SIG-M5 treated with dmso at 0.1 percent for 504 hours (cell line): Measurements from ENCODE around the gene SLC25A31.
A peak's percentile ranks its signal among the peaks of the same experiment; 100 is the strongest.

Experiments used
- DNase-seq: peaks from one replicate; lab custom pipeline; 2025; ENCODE audit not compliant: unreplicated experiment; lab: John Stamatoyannopoulos, UW

Gene SLC25A31

DNA sequence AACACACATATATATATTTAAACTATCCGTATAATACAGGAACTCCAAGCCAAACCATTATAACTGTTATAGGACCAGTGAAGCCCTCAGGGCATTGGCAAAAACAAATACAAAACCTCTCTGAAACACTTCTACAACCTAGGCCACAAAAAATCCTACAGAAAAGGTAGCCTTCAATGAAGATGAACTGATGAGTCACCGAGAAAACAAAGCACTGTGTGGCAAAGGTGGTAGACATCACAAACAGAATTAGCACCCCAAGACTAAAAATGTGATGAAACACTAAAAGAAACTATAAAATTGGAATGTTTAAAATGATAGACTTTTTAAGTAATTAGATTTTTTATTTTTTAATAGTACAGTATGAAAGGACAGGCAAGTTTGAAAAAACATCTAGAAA is 46.4 kb downstream of the SLC25A31 start:
- no peak for DNase-seq

DNA sequence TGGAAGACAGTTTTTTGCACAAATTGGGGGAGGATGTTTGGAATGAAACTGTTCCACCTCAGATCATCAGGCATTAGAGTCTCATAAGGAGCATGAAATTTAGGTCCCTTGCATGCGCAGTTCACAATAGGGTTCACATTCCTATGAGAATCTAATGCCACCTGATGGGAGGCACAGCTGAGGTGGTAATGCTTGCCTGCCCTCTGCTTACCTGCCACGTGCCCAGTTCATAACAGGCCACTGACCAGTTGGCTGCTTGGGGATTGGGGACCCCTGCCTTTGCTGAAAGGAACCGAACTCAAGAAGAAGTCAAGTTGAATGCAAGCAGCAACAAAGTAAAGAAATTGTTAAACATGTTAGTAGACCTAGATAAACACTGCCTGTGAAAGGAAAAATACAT is 47.3 kb downstream of the SLC25A31 start:
- no peak for DNase-seq

DNA sequence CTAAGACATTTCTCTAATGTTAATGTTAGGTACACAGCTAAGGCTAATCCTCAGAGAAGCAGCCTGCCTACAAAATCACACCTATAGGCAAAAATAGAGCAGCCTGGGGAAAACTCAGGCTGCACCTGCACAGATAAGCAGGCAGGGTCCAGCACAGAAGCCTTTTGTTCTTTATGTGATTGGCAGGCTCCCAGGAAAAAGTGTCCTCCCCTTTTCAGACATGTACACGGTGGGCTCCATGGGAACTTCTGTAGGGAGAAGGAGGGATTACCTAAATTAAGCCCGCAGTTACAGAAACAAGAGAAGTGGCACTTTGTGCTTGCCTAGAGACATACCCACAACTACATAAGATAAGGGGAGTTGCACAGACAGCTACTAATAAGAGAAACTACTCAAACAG is 47.9 kb downstream of the SLC25A31 start:
- no peak for DNase-seq

DNA sequence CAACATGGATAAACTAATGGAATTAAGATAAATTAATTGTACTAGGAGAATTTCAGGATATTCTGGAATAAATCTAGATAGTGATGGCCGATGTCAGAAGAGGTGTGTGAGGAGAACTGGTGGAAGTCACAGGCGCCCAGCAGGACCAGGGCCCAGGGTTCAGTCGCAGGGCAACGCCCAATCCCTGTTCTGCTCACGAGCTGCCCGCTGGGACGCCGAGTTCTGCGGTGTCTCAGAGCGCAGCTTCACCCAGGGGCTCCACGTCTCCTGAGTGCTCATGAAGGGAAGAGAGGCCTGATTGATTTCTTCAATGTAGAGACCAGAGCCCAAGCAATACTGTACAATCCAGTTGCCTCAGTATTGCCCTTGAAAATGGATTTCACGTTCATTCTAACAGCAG is 50.4 kb downstream of the SLC25A31 start:
- DNase-seq, result no peak

DNA sequence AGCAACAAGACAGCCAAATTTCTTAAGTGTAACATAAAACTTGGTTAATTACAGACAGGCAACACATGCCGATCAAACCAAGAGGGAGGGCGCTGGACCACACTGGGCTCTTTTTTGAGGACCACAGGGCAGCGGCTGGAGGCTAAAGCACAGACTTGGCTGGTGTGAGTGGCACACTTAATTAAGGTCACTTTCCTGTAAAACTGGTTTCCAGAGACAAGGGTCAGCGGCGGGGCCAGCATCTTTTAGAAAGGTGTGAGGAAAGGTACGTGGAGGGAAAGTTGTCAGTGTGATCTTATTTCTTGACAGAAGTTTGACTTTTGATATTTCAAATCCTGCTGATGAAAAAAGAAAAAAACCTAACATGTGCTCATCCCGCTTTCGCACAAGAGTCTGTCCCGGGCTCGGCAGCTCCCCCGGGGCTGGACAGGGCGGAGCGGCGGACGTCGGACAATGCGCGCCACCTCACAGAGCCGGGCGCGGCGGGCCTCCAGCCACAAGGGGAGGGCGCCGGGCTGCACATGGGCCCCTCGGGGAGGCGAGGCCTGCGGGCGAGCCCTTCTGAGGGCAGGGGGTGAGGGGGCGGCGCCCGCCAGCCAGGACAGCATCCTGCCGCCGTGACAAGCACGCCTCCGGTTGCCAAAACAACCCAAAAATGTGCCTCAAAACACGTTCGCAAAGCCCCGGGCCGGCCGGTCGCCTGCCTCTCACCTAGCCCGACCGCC is 51.3 kb downstream of the SLC25A31 start:
- no peak for DNase-seq

DNA sequence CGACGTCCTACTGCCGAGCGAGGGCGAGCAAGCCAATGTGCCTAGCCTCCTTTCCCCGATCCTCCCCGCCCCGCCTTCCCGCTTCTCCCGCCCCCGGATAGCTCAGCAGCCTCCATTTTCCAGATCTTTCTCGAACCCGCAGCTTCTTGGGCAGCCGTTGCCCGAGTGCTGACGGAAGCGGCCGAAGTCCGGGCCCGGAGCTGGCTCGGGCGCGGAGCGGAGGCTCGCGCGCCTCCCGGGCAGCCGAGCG is 51.8 kb downstream of the SLC25A31 start:
- peak; percentile 74 for DNase-seq

DNA sequence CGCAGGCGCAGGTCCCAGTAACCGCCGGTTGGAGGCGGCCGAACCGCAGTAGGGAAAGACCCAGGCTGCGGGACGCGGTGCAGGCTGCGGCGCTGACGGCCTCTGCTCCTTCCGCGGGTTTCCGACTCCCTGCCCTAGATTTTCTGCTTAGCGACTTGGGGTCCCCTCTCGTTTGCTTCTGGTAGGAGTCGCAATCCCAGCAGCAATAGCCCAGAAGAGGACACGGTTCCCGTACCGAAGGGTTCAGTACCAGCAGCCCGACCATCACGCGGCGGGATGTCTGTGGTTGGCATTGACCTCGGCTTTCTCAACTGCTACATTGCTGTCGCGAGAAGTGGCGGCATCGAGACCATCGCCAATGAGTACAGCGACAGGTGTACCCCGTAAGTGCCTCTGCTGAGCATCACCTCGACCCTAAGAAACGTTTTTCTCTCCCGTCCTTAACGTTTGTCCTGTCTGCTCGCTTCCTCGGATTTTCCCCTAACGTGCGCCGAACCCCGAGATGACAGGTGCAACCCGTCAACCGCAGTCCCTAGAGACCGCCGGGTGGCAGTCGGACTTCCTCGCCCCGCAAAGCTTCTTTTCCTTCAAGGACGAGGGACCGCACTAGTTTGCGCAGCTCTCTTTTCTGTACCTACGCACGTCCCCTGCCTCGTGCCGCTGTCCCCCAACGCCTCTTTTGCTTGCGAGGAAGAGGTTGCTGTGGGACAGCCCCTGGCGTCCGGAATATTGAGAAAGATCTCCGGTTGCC is 52.2 kb downstream of the SLC25A31 start, which contains the start of gene HSPA4L:
TSS of gene HSPA4L (plus strand) at position 48 of the 751 bp plus-strand sequence. CDS start at position 277, 229 bp downstream.
- DNase-seq, result peak; percentile 68

DNA sequence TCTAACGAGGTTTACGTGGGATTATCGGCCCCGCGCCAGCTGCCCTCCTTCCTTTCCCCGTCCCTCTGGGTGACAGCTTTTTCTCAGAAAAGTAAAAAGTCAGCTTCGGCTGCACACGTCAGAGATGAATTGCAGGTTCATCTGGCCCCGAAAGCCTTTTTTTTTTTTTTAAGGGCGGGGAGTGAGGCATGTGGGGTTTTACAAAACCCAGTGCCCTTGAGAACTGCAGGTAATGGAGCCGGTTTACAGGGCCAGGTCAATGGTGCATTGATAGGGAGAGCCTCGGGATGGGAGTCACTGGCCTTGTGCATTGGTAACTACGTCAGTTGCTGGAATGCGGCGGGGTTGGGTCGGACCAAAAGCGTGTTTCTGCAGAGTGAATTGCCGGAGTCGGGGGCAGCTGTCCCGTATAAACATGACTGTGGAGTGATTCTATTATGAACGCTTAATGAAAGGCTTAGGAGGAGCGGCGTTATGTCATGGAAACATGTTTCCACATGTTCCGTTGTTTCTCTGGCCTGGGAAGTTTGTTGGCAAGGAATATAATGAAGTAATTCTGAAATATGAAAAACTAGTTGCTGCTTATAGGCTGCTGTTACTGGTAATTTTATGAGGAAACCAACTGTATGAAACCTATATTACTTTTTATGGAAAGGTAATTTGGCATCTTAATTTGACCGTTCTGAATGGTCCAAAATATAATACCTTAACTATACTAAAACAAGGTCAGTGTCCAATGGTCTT is 53.0 kb downstream of the SLC25A31 start:
- peak; percentile 11 for DNase-seq

DNA sequence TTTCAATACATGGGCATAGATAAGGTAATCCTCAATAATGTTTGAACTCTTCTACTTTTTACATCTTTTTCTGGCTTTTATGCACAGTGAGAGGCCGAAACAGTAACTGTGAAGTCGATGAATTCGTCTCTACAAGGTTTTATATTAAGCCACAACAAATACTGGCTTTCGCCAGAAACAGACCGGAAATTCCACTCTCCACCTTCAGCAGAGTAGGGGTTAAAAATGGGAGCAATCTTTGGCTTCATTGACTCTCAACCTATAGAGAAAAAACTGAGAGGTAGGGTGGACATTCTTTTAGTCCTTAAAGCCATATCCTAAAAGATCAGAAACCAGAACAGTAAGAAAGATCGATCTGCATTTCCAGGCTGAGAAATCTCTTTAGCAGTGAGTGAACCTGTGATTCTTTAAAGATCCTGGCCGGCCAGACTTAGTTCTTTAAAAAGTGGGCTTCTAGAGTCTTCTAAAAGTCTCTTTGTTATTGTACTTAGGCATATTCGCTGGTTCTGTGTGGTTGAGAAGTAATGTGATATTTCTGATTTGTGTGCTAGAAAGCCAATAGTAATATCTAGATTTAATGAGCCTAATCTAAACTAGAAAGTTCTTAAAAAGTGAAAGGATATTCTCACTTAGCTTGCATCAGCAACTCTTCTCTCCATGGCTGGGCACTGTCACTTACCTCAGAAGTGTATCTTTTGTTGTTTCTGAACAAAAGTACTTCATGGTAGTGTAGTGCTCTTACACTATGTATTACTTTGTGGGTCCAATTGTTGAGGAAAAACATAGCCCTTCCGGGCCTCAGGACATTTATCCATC is 54.0 kb downstream of the SLC25A31 start:
- no peak for DNase-seq

DNA sequence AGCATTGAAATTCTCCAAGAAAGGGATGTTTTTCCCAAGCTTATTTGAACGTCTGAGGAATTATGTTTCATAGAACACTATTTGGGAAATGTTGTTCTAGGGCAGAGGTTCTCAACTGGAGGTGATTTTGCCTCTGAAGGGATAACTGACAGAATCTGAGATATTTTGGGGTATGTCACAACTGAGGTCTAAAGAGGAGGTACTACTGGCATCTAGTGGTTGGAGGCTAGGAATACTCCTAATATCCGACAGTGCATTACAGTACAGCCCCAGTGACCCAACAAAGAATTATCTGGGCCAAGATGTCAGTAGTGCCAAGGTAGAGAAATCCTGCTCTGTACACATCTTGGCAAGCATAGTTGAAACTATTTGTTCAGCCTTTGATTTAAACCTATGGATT is 58.3 kb downstream of the SLC25A31 start:
- peak; percentile 27 for DNase-seq

DNA sequence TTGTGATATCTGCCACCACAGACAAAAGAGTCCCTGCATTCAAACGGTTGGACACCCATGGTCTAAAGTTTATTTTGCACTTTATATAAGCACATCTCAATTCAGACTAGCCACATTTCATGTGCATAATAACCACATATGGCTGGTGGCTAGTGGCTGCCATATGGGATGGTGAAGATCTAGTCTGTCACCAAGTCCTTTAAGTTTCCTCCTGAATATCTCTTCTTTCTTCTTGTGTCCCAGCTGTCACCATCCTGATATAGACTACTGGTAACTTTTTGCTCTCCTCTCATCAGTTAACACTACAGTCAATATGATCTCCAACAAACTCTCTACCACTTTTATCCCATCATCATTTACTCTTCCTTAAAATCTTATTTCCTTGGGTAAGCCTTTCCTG is 61.2 kb downstream of the SLC25A31 start:
- no peak for DNase-seq

DNA sequence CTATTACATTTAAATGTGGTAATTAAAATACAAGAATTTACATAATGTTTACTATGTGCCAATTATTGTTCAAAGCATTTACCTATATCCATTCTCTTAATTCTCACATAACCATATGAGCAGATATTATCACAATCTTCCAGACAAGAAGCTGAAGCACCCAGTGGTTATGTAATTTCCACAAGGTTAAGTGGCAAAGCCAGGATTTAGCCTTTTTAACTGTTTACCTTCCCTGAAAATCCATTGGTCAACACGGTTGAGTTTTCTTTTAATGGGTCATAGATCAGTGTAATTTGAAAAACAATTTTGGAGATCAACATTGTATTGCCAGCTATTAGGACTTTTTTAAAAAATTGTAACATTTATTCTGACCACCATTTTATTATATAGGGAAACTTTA is 63.3 kb downstream of the SLC25A31 start:
- DNase-seq, result no peak

DNA sequence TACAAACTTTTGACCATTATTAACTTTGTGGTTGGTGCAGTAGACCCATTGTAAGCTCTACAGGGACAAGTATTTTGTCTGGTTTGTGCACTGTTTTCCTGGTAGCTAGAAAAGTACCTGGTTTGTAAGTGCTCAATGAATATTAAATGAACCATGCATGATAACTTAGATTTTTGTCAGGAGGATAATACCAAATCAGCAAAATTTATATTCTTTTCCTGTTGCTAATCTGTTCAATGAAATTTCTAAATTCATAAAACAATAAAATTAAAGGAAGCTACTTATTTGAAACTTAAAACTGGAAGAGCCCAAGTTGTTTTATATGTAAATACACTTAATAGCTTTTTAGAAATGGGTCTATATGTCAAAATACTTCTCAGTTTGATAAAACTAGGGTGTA is 69.5 kb downstream of the SLC25A31 start:
- no peak for DNase-seq

DNA sequence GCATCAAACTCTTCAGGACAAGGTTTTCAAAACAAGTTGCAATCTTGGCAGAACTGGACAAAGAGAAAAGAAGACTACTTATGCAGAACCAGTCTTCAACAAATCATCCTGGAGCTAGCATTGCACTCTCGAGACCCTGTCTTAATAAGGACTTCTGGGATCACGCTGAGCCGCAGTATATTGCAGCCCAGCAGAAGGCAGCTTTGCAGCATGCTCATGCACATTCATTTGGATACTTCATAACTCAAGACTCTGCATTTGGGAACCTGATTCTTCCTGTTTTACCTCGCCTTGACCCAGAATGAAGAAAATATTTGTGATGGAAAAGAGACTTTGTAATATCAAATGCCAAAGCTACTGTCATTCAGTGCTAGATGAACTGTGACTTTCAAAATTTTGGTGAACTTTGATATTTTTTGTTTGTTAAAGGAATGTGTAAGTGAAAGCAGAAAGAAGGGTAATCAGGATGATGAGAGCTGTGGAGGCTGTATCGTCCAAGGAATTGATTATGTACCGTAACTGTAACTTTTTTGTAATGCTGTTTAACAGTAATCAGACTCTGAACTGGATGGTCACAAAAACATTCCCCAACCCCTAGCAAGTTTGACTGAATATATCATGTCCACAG is 79.1 kb downstream of the SLC25A31 start:
- no peak for DNase-seq

DNA sequence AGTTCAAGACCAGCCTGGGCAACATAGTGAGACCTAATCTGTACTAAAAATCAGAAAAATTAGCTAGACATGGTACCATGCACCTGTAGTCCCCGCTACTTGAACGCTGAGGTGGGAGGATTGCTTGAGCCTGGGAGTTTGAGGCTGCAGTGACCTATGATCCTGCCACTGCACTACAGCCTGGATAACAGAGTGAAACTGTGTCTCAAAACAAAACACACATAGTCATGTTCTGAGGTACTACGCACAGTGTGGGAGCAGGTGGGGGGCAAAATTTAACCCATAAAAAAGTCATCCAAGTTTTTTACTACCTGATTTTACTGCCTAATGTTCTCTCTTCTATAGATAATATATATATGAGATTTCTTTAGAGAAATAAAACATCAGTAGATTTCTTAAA is 80.4 kb downstream of the SLC25A31 start:
- no peak for DNase-seq

DNA sequence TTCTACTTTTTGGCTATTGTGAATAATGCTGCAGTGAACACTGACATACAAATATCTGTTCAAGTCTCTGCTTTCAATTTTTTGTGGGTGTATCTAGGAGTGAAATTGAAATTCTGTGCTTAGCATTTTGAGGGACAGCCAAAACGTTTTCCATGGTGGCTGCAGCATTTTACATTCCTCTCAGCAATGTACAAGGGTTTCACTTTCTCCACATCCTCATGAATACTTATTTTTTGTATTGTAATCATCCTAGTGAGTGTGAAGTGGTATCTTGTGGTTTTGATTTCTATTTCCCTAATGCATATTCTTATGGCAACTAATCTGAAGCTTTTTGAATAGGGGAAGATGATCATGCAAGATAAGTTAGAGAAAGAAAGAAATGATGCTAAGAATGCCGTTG is 92.2 kb downstream of the SLC25A31 start:
- DNase-seq, result no peak
